Mesenchymal stem cell (in vitro differentiated cells and primary cell): Measurements from ENCODE around the gene PI4KA.

Source experiments
- DNase-seq: peaks from one replicate; pipeline ENCODE4 v3.0.0-alpha.2; 2013
- H2AFZ ChIP-seq: one replicate; pipeline ENCODE4 v1.6.1; 2013; ENCODE audit warnings: low read depth, mild to moderate bottlenecking, control low read depth, inconsistent platforms, low read length, moderate library complexity
- H2AK5ac ChIP-seq: 2 replicates; pipeline ENCODE4 v1.6.1; 2013; ENCODE audit warnings: low read length, moderate library complexity, mild to moderate bottlenecking, inconsistent platforms; ENCODE audit not compliant: severe bottlenecking
- H2BK120ac ChIP-seq: one replicate; pipeline ENCODE4 v1.6.1; 2013; ENCODE audit warnings: low read depth, mild to moderate bottlenecking, inconsistent platforms, low read length, moderate library complexity
- H2BK12ac ChIP-seq, 2 experiments: one replicate each; pipeline ENCODE4 v1.6.1; 2013; ENCODE audit warnings: inconsistent platforms in 2 of 2, low read length in 2 of 2, mild to moderate bottlenecking in 2 of 2, moderate library complexity in 2 of 2, control low read depth in 1 of 2
- H2BK15ac ChIP-seq: one replicate; pipeline ENCODE4 v1.6.1; 2013; ENCODE audit warnings: mild to moderate bottlenecking, low read depth, inconsistent platforms; ENCODE audit not compliant: poor library complexity, severe bottlenecking
- H2BK5ac ChIP-seq: 2 replicates; pipeline ENCODE4 v1.6.1; 2013; ENCODE audit warnings: low read depth, mild to moderate bottlenecking, low read length, control low read depth, inconsistent platforms; ENCODE audit not compliant: poor library complexity, severe bottlenecking
- H3K14ac ChIP-seq, 2 experiments: one replicate each; pipeline ENCODE4 v1.6.1; 2013; ENCODE audit warnings: inconsistent platforms in 2 of 2, low read length in 2 of 2, control low read depth in 1 of 2, mild to moderate bottlenecking in 1 of 2, moderate library complexity in 1 of 2
- H3K18ac ChIP-seq, 2 experiments: one replicate each; pipeline ENCODE4 v1.6.1; 2013; ENCODE audit warnings: inconsistent platforms in 2 of 2, low read length in 2 of 2, control low read depth in 1 of 2, low read depth in 1 of 2, mild to moderate bottlenecking in 1 of 2
- H3K23ac ChIP-seq, 2 experiments: one replicate each; pipeline ENCODE4 v1.6.1; 2013; ENCODE audit warnings: inconsistent platforms in 2 of 2, low read length in 2 of 2, mild to moderate bottlenecking in 2 of 2, moderate library complexity in 2 of 2, control low read depth in 1 of 2
- H3K27ac ChIP-seq: 2 replicates; pipeline ENCODE4 v1.5.1; 2013; ENCODE audit warnings: mild to moderate bottlenecking, moderate library complexity, low read length, control low read depth, inconsistent platforms; ENCODE audit not compliant: poor library complexity, severe bottlenecking
- H3K27me3 ChIP-seq, 2 experiments: 2 replicates each; pipeline versions ENCODE4 v1.6.1 to v1.7.0; 2013; ENCODE audit warnings: low read length in 2 of 2, mild to moderate bottlenecking in 2 of 2, moderate library complexity in 2 of 2, control low read depth in 1 of 2, inconsistent platforms in 1 of 2; ENCODE audit not compliant: control insufficient read depth in 1 of 2, insufficient read depth in 1 of 2
- H3K36me3 ChIP-seq, 2 experiments: 2 replicates each; pipeline versions ENCODE4 v1.6.1 to v1.7.0; 2013; ENCODE audit warnings: low read length in 2 of 2, control low read depth in 1 of 2, inconsistent platforms in 1 of 2, low read depth in 1 of 2, mild to moderate bottlenecking in 1 of 2; ENCODE audit not compliant: insufficient read depth in 2 of 2, control insufficient read depth in 1 of 2
- H3K4ac ChIP-seq, 2 experiments: one replicate each; pipeline ENCODE4 v1.6.1; 2013; ENCODE audit warnings: inconsistent platforms in 2 of 2, low read length in 2 of 2, mild to moderate bottlenecking in 2 of 2, moderate library complexity in 2 of 2, control low read depth in 1 of 2, low read depth in 1 of 2
- H3K4me1 ChIP-seq: 2 replicates; pipeline ENCODE4 v1.6.1; 2013; ENCODE audit warnings: low read depth, low read length, control low read depth; ENCODE audit not compliant: control insufficient read depth, insufficient read depth
- H3K4me2 ChIP-seq: 2 replicates; pipeline ENCODE4 v1.6.1; 2013; ENCODE audit warnings: low read length, mild to moderate bottlenecking, inconsistent platforms; ENCODE audit not compliant: poor library complexity, severe bottlenecking
- H3K4me3 ChIP-seq, 2 experiments: 2 replicates each; pipeline versions ENCODE4 v1.5.1 to v1.7.0; 2013; ENCODE audit warnings: low read length in 2 of 2, mild to moderate bottlenecking in 2 of 2, control low read depth in 1 of 2, low read depth in 1 of 2; ENCODE audit not compliant: insufficient read depth in 1 of 2
- H3K79me1 ChIP-seq: replicated peaks from 2 replicates; pipeline ENCODE4 v1.6.1; 2013; ENCODE audit warnings: mild to moderate bottlenecking, control low read depth, low read length, inconsistent platforms; ENCODE audit not compliant: poor library complexity, severe bottlenecking
- H3K9ac ChIP-seq: 2 replicates; pipeline ENCODE4 v1.7.0; 2013; ENCODE audit warnings: mild to moderate bottlenecking, low read length, moderate library complexity
- H3K9me3 ChIP-seq: 2 replicates; pipeline ENCODE4 v1.7.0; 2013; ENCODE audit warnings: mild to moderate bottlenecking, low read length; ENCODE audit not compliant: control insufficient read depth
- H4K8ac ChIP-seq: one replicate; pipeline ENCODE4 v1.6.1; 2013; ENCODE audit warnings: inconsistent platforms, mild to moderate bottlenecking, low read length, moderate library complexity
- H4K91ac ChIP-seq: one replicate; pipeline ENCODE4 v1.6.1; 2013; ENCODE audit warnings: mild to moderate bottlenecking, low read length, inconsistent platforms
- WGBS: methylation state at CpG from one replicate; pipeline ENCODE4 v1.1.7; 2013; ENCODE audit warnings: mixed read lengths; 5-methylcytosine and 5-hydroxymethylcytosine counted together

PI4KA gene

DNA sequence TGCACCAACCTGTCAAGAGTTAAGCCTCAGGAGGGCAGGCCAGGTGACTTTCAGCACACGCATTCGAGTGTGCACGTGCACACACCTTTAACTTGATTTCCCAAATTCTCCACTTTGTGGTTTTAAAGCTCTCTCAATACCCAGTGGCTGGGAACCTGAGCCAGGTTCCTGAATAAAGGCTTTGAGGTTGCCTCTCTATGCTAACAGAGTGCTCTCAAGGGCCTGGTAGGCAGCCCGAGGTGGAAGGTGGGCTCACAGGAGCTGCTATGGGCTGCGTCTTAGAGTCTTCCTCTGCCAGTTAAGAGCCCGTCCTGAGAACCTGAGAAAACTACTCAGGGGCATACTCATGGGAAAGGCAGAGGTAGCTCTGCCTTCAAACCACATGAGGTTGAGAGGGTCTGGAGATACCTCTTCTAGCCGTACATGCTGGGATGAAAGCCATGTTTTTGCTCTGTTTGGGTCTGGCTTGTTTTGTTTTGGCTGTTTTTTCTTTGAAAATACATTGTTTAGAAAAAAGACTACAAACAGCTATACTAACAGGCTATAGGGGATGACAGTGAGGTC is 96.3 kb downstream of the PI4KA start:
- H3K36me3 ChIP-seq, result peaks cover 39 to 67% of the 10 kb centered on the region in 2 experiments
- no peaks in the 10 kb centered on the region for H3K4me1 ChIP-seq
- H2AFZ ChIP-seq, result no peak overlapping the region
- no peak overlapping the region for H4K91ac ChIP-seq
- H3K79me1 ChIP-seq, result no peaks in the 10 kb centered on the region
- H3K27me3 ChIP-seq, result no peaks in the 10 kb centered on the region
- H3K14ac ChIP-seq, result no peak overlapping the region
- no peak overlapping the region for H3K4ac ChIP-seq
- H3K4me3 ChIP-seq, result no peak overlapping the region
- H2BK120ac ChIP-seq, result no peak overlapping the region
- H2BK5ac ChIP-seq, result no peak overlapping the region
- no peak overlapping the region for H2BK15ac ChIP-seq
- H4K8ac ChIP-seq, result no peak overlapping the region
- no peak overlapping the region for H3K18ac ChIP-seq
- H3K4me2 ChIP-seq, result no peak overlapping the region
- H2BK12ac ChIP-seq, result no peak overlapping the region
- no peak overlapping the region for H2AK5ac ChIP-seq
- WGBS, result 98% methylated on average over 7 of the region's 7 CpGs
- H3K9me3 ChIP-seq, result no peaks in the 10 kb centered on the region
- no peak for DNase-seq
- no peak overlapping the region for H3K9ac ChIP-seq
- H3K27ac ChIP-seq, result no peak overlapping the region
- no peak overlapping the region for H3K23ac ChIP-seq

DNA sequence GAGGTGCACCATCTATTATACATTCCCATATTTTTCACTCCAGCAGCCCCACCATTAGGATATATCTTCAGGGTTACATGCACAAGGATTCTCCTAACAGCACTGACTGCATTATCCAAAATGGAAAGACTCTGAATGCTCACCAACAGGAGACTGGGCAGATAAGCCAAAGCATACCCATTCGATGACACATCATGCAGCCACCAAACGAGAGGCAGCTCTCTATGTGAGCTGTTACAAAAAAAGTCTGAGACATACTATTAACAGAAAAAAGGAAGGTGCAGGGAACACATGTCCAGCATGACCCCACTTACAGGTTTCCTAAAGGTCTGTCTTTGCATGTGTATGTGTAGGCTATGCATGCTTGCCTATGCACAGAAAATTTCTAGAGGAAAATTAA is 97.1 kb downstream of the PI4KA start:
- Histone ChIP-seq H2BK5ac (no peak overlapping the region), H3K9ac (no peak overlapping the region), H3K4me3 (no peak overlapping the region), H2BK120ac (no peak overlapping the region), H3K27ac (no peak overlapping the region), H3K36me3 (peaks cover 37 to 73% of the 10 kb centered on the region in 2 experiments), H3K79me1 (no peaks in the 10 kb centered on the region), H3K27me3 (no peaks in the 10 kb centered on the region), H3K4me2 (no peak overlapping the region), H3K9me3 (no peaks in the 10 kb centered on the region), H3K4me1 (no peaks in the 10 kb centered on the region), H3K4ac (no peak overlapping the region), H4K8ac (no peak overlapping the region), H2BK12ac (no peak overlapping the region), H2AK5ac (no peak overlapping the region), H3K23ac (no peak overlapping the region), H3K18ac (no peak overlapping the region), H2AFZ (no peak overlapping the region), H3K14ac (no peak overlapping the region), H4K91ac (no peak overlapping the region), H2BK15ac (no peak overlapping the region)
- 77% methylated on average over 2 of the region's 2 CpGs for WGBS
- DNase-seq, result no peak

DNA sequence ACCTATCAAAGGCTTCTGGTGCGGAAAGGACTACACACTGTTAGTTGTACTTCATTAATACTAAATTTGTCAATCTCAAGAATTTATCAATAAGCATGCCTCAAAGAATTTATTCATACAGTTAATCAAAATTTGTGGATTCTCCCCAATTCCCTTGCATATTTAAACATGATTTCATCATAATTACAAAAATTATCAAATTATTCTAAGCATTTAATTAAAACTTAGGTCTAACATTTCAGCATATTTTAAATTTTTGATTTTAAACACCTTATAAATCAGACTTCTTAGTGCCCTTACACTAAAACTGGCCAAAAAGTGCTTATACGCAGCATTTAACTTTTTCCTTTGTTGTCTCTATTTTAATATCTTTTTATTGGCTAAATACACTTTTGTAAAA is 98.5 kb downstream of the PI4KA start:
- 100% methylated on average over 1 of the region's 2 CpGs for WGBS
- H3K14ac ChIP-seq, result no peak overlapping the region

DNA sequence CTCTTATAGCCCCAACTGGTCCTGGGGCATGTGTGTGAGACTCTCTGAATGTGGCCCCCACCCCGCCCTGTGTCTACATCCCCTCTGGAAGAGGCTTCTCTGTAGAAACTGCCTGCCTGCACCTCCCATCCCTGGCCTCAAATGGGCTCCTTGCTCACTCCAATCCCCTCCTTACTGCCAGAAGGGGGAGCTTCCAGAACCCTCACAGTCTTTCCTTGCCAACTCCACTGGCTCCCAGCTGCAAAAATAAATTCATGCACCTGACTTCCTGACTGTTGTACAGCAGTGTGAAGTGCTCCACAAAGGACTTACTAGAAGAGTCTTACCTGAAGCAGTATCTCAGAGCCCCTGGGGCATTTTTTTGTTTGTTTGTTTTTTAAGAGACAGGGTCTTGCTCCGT is 99.9 kb downstream of the PI4KA start:
- H3K23ac ChIP-seq, result no peak overlapping the region
- no peaks in the 10 kb centered on the region for H3K9me3 ChIP-seq
- no peak overlapping the region for H3K4ac ChIP-seq
- DNase-seq, result no peak
- H3K14ac ChIP-seq, result no peak overlapping the region
- peaks cover 16 to 61% of the 10 kb centered on the region in 2 experiments for H3K36me3 ChIP-seq
- no peak overlapping the region for H2AK5ac ChIP-seq
- no peak overlapping the region for H2BK12ac ChIP-seq
- H3K27me3 ChIP-seq, result no peaks in the 10 kb centered on the region
- H3K4me2 ChIP-seq, result no peak overlapping the region
- no peak overlapping the region for H4K8ac ChIP-seq
- no peak overlapping the region for H3K27ac ChIP-seq
- no peak overlapping the region for H3K9ac ChIP-seq
- H4K91ac ChIP-seq, result no peak overlapping the region
- H3K18ac ChIP-seq, result no peak overlapping the region
- H2BK15ac ChIP-seq, result no peak overlapping the region
- H3K79me1 ChIP-seq, result no peaks in the 10 kb centered on the region
- H2BK5ac ChIP-seq, result no peak overlapping the region
- no peak overlapping the region for H2AFZ ChIP-seq
- H3K4me3 ChIP-seq, result no peak overlapping the region
- WGBS, result 94% methylated on average over 2 of the region's 2 CpGs
- no peaks in the 10 kb centered on the region for H3K4me1 ChIP-seq
- no peak overlapping the region for H2BK120ac ChIP-seq

More for the DNA sequence above, 98.5 kb downstream of the PI4KA start:
- Histone ChIP-seq H2AFZ (no peak overlapping the region), H3K9me3 (no peaks in the 10 kb centered on the region), H2BK5ac (no peak overlapping the region), H2AK5ac (no peak overlapping the region), H3K27ac (no peak overlapping the region), H3K4ac (no peak overlapping the region), H2BK12ac (no peak overlapping the region), H3K4me3 (no peak overlapping the region), H3K27me3 (no peaks in the 10 kb centered on the region), H3K23ac (no peak overlapping the region), H2BK120ac (no peak overlapping the region), H3K4me2 (no peak overlapping the region), H3K79me1 (no peaks in the 10 kb centered on the region), H3K36me3 (peaks cover 29 to 66% of the 10 kb centered on the region in 2 experiments), H2BK15ac (no peak overlapping the region), H3K4me1 (no peaks in the 10 kb centered on the region), H3K18ac (no peak overlapping the region), H3K9ac (no peak overlapping the region), H4K8ac (no peak overlapping the region), H4K91ac (no peak overlapping the region)
- no peak for DNase-seq
